SK-N-MC (cell line): ENCODE data around the gene CACNA1C.

ENCODE experiments used
- DNase-seq: peaks from one replicate; pipeline ENCODE4 v3.0.0-alpha.2; 2011; ENCODE audit warnings: low read depth, low spot score
- H3K27ac ChIP-seq: fragments of 200-600 bp; sonication (generic); 2 replicates; pipeline ENCODE4 v1.5.1; 2016; ENCODE audit warnings: mixed run types
- H3K36me3 ChIP-seq: fragments of 200-600 bp; sonication (generic); 2 replicates; pipeline ENCODE4 v1.6.1; 2017; ENCODE audit warnings: antibody characterized with exemption, low read length, mixed read lengths; ENCODE audit not compliant: insufficient read depth
- H3K4me3 ChIP-seq: fragments of 200-600 bp; sonication (generic); 2 replicates; pipeline ENCODE4 v1.5.1; 2016
- H3K9ac ChIP-seq: fragments of 200-600 bp; sonication (generic); 2 replicates; pipeline ENCODE4 v1.8.0; 2017; ENCODE audit warnings: mixed run types, mixed read lengths; ENCODE audit not compliant: insufficient read length
- H3K9me3 ChIP-seq: fragments of 200-600 bp; sonication (generic); 2 replicates; pipeline ENCODE4 v1.6.1; 2017; ENCODE audit warnings: low read depth, mild to moderate bottlenecking, antibody characterized with exemption, low read length, moderate library complexity, mixed read lengths
- EZH2 ChIP-seq: fragments of 200-600 bp; sonication (generic); IDR thresholded peaks from one replicate; pipeline ENCODE4 v1.6.1; 2017; ENCODE audit warnings: antibody characterized with exemption
- FOXP2 ChIP-seq: optimal IDR thresholded peaks from 2 replicates; pipeline ENCODE3; 2011; ENCODE audit warnings: mild to moderate bottlenecking, moderate library complexity; ENCODE audit not compliant: insufficient read depth; ENCODE audit errors: extremely low read length, control extremely low read depth
- POLR2AphosphoS5 ChIP-seq: IDR thresholded peaks from 2 replicates; pipeline ENCODE4 v1.6.1; 2012; ENCODE audit warnings: mild to moderate bottlenecking, low read depth, low read length, borderline replicate concordance

Gene CACNA1C

DNA sequence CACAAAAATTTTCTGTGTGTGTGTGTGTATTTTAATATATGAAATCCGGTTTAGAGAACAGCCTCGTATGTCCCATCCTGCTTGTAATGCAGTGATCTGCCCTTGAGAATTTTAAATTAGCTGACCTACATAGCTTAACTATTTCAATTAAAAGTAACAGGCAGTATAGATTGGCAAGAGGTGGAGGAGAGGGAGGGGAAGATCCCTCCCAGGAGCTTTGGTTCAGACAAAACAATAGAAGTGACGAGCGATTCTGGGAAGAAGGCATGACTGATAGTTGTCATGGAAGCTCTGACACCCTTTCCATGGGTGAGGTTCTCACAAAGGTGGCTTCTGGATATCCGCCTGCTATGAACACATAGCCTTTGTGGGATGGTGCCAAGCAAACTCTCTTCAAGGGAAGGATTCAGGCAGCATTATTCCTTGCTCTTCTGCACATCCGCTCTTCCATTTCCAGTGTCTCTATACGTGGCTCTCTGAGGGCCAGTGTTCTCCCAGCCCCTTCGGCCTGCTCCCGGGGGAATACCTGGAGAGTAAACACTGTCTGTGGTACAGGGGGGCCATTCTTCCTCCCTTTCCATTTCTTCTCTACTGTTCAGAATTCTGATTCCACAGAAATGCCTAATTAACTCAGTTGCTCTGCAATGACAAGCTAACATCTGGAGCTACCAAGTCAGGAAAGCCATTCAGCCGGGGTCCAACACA, 182.0 kb downstream of the CACNA1C start:
- no peak overlapping the region for H3K9ac ChIP-seq
- TF ChIP-seq EZH2 (no peak), FOXP2 (no peak), POLR2AphosphoS5 (no peak)
- DNase-seq = no peak

DNA sequence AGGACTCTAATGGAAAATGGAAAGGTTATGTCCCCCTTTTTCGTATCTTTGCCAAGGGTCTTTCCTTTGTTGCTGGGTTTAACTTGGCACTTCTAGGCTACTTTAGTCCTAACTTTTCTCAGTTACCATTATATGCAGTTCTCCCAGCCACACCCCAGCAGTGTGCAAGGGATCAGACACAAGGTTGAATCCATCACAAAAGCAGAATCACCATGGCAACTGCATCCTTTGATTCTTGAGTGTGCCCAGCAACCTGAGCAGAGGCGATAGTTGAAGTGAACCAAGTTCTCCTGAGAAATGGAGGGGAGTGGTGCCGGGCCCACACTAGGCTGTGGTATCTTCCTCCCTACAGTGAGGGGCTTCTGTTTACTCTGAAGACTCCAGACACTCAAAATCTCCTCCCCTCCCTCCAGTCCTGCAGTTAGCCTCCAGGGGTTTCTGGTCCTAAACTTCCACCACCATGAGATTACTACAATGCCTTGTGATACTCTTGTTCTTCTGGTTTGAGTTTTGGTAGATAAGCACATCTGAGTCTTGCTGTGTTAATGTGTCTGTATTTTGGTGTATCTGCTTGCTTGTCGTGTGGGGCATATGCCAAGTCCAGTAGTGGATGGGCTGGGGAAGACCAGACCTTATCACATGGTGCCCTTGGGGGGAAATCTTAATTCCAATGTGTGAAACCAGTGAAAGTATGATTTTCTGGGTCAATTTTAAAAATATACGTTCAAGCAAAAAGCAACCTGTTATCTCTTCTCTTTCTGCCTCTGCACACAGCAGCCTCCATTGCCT, 183.9 kb downstream of the CACNA1C start:
- Histone ChIP-seq H3K9ac (no peak overlapping the region), H3K9me3 (no peaks in the 10 kb centered on the region), H3K27ac (no peak overlapping the region), H3K36me3 (no peaks in the 10 kb centered on the region), H3K4me3 (no peak overlapping the region)
- TF ChIP-seq FOXP2 (no peak), EZH2 (no peak), POLR2AphosphoS5 (no peak)
- no peak for DNase-seq

More for the DNA sequence above, 182.0 kb downstream of the CACNA1C start:
- H3K9me3 ChIP-seq = no peaks in the 10 kb centered on the region
- H3K4me3 ChIP-seq = no peak overlapping the region
- H3K27ac ChIP-seq = no peak overlapping the region
- no peaks in the 10 kb centered on the region for H3K36me3 ChIP-seq

DNA sequence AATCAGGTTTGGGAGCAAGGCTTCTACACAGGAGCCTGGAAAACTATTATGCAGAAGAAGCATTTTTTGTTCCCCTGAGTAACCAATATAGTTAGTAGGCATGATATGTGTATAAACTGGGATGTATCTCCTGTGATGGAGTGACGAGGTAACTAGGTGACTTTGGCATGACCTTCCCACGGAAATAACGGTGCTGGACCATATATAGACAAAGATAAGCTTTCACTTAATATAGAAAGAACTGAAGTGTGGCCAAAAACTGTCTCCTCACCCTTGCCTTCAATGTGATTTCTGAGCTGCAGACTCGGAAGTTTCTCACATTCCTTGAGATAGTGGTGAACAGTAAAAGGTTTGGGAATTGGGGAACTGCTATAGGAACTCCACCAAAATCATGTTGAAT, 185.3 kb downstream of the CACNA1C start:
- no peak for DNase-seq
- H3K9ac ChIP-seq = no peak overlapping the region
- no peaks in the 10 kb centered on the region for H3K9me3 ChIP-seq
- H3K4me3 ChIP-seq = no peak overlapping the region
- no peaks in the 10 kb centered on the region for H3K36me3 ChIP-seq
- TF ChIP-seq EZH2 = no peak
- TF ChIP-seq POLR2AphosphoS5 = no peak
- no peak for TF ChIP-seq FOXP2
- no peak overlapping the region for H3K27ac ChIP-seq

DNA sequence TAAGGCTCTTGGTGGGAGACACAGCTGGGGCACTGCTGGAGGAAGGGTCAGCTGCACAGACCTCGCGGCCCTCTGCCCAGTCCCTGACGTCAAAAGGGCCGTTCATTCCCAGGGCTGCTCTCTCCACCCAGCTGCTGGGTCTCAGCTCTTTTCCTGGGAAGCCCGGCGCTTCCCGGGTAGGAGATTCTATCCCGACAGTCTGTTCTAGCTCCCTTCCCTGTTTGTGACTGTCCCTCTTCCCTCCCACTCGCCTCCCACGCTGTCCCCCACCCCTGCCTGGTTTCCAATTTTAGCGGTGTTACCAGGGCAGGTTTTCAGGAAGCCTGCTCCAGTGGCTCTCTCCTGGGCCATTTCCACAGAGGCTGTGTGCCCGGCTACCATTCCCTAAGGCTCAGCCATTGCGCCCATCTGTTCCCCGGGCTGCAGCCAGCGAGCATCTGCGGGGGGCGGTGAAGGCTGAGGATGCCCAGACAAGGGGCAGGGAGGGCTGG, 186.6 kb downstream of the CACNA1C start:
- Histone ChIP-seq H3K4me3 (no peak overlapping the region), H3K9ac (no peak overlapping the region), H3K27ac (no peak overlapping the region), H3K9me3 (no peaks in the 10 kb centered on the region), H3K36me3 (no peaks in the 10 kb centered on the region)
- no peak for DNase-seq
- TF ChIP-seq EZH2 (no peak), POLR2AphosphoS5 (no peak), FOXP2 (no peak)

DNA sequence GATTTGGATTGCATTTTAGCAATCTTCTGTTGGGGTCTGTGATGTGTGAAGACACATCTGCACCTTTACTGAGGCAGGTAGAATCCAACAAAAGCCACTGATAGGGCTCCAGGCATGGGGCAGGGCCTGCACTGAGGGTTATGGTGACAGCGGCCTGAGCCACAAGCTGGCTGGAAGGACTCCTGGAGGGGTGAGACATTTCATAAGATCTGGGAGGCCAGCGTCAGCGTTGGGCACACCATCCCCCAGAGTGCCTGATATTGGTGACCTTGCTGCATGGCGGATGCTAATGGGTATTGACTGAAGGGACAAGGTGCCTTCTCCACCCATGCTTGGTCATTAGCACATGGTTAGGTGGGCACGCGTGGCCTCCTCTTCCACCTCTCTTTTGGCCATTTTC, 187.6 kb downstream of the CACNA1C start:
- H3K27ac ChIP-seq = no peak overlapping the region
- H3K9me3 ChIP-seq = no peaks in the 10 kb centered on the region
- TF ChIP-seq POLR2AphosphoS5 = no peak
- TF ChIP-seq FOXP2 = no peak
- no peak overlapping the region for H3K4me3 ChIP-seq
- no peak overlapping the region for H3K9ac ChIP-seq
- no peak for DNase-seq
- no peaks in the 10 kb centered on the region for H3K36me3 ChIP-seq

DNA sequence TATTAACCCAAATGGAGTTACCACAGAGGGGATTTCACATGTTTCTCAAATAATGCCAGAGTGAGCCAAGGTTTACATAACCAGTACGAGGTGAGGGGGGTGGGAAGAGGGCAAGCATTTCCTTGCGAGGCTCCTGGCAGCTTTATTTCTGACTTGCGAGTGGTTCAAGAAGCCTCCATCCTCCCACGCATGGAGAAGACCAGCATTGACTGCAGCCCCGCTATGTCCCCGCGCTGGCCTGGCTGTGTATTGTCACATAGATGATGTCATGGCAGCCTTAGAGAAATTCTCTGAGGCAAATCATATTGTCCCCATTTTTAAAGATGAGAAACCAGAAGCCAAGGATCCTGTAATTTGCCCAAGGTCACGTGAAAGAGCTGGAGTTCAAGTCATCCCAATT, 188.2 kb downstream of the CACNA1C start:
- TF ChIP-seq FOXP2 = no peak

DNA sequence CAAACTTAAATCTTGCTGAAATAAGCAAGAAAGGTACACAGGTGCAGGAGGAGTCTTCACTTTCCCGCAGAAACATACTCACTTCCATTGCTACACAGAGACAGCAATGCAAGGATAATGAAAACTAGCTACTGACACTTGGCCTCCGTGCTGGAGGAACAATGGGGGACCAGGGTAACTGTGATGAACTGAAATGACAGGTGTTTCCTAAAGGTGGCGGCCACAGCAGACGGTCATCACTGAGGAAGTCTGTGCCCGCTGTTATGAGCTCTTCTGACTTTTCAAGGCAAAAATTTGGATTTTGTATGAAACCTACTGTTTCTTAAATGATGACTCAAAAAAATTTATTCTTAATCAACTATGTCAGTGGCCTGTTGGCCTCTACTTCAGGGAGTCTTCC, 189.4 kb downstream of the CACNA1C start:
- no peak overlapping the region for H3K4me3 ChIP-seq
- no peaks in the 10 kb centered on the region for H3K9me3 ChIP-seq
- no peak for TF ChIP-seq EZH2
- no peak for TF ChIP-seq FOXP2
- no peak for TF ChIP-seq POLR2AphosphoS5
- no peak overlapping the region for H3K27ac ChIP-seq
- H3K36me3 ChIP-seq = no peaks in the 10 kb centered on the region
- H3K9ac ChIP-seq = no peak overlapping the region
- DNase-seq = no peak

More for the DNA sequence above, 188.2 kb downstream of the CACNA1C start:
- Histone ChIP-seq H3K9ac (no peak overlapping the region), H3K36me3 (no peaks in the 10 kb centered on the region), H3K4me3 (no peak overlapping the region), H3K27ac (no peak overlapping the region), H3K9me3 (no peaks in the 10 kb centered on the region)
- no peak for DNase-seq

DNA sequence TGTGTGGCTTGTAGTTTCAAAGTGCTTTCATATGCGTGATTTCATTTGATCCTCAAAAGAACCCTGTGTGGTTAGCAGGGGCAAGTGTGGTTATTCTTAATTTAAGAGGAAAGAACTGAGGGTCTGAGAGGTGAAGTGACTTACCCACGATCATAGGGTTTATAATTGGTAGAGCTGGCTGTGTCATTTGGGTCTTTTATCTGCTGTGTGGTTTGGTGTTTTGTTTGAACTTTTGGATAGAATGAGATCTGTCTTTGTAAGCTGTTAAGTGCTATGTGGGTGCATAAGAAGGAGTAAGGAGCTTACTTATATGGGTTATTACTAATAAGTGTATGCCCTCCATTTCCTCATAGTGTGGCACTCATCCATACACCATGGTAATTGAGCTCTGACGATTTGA, 190.0 kb downstream of the CACNA1C start:
- no peaks in the 10 kb centered on the region for H3K36me3 ChIP-seq
- no peaks in the 10 kb centered on the region for H3K9me3 ChIP-seq
- H3K27ac ChIP-seq = no peak overlapping the region
- no peak for DNase-seq
- no peak overlapping the region for H3K9ac ChIP-seq
- no peak overlapping the region for H3K4me3 ChIP-seq
- TF ChIP-seq POLR2AphosphoS5 (no peak), FOXP2 (no peak), EZH2 (no peak)
